HG03442 (cell line): ENCODE data around the gene MACF1.

Experiments used
- ATAC-seq: cut with Tn5 transposase; IDR thresholded peaks from one replicate; pipeline ENCODE4 v1.9.1; 2021; ENCODE audit warnings: mild to moderate bottlenecking, moderate library complexity; ENCODE audit not compliant: unreplicated experiment

The MACF1 gene

GRCh38 chr1:39261712-39262221, 57.3 kb downstream of the MACF1 start:
- no peak for ATAC-seq

- no peak for ATAC-seq
Measured at GRCh38 chr1:39262802-39263201, 58.3 kb downstream of the MACF1 start.

- ATAC-seq = no peak
Measured at GRCh38 chr1:39266269-39266668, 61.8 kb downstream of the MACF1 start.

- ATAC-seq = no peak
Measured at GRCh38 chr1:39266792-39267191, 62.3 kb downstream of the MACF1 start.

- ATAC-seq = no peak
Measured at GRCh38 chr1:39268112-39268581, 63.7 kb downstream of the MACF1 start.

- no peak for ATAC-seq
Measured at GRCh38 chr1:39268906-39269305, 64.4 kb downstream of the MACF1 start.

- ATAC-seq = no peak
Measured at GRCh38 chr1:39269349-39269748, 64.9 kb downstream of the MACF1 start.

GRCh38 chr1:39269791-39270342, 65.4 kb downstream of the MACF1 start:
- peak; percentile 65 for ATAC-seq

- no peak for ATAC-seq
Measured at GRCh38 chr1:39270368-39270767, 65.9 kb downstream of the MACF1 start.

- ATAC-seq = peak; percentile 50
Measured at GRCh38 chr1:39272027-39272797, 67.7 kb downstream of the MACF1 start.

GRCh38 chr1:39272798-39273469, 68.4 kb downstream of the MACF1 start:
- no peak for ATAC-seq

- ATAC-seq = no peak
Measured at GRCh38 chr1:39275836-39276507, 71.5 kb downstream of the MACF1 start.

- no peak for ATAC-seq
Measured at GRCh38 chr1:39277879-39278278, 73.4 kb downstream of the MACF1 start.

GRCh38 chr1:39282537-39283216, 78.2 kb downstream of the MACF1 start:
- no peak for ATAC-seq

GRCh38 chr1:39283858-39284257, 79.4 kb downstream of the MACF1 start:
- ATAC-seq = no peak

- ATAC-seq = no peak
Measured at GRCh38 chr1:39287541-39287940, 83.0 kb downstream of the MACF1 start.

GRCh38 chr1:39288735-39289465, 84.4 kb downstream of the MACF1 start:
- ATAC-seq = no peak

GRCh38 chr1:39292401-39292800, 87.9 kb downstream of the MACF1 start:
- no peak for ATAC-seq

- ATAC-seq = no peak
Measured at GRCh38 chr1:39293375-39294070, 89.0 kb downstream of the MACF1 start.
